Caco-2 (cell line): ENCODE results near the gene GLI1. TPM values are rescaled to one million over a fixed set of nuclear protein-coding genes. Genes with fewer than 3 reads are reported as not detected.

Source experiments
- BruUV-seq: library from RNA; stranded (reverse); fragments of 400-500 nt; replicated peaks from 2 replicates; lab custom pipeline; 2021; lab: Mats Ljungman, UMichigan
- CTCF ChIA-PET: fragments of 300-600 bp; sonication (Branson Sonifier 250); formaldehyde crosslinking; loops from one replicate; lab custom pipeline; 2022; ENCODE audit warnings: antibody characterized with exemption; lab: Charles Lee
- POLR2A ChIA-PET: fragments of 300-600 bp; sonication (Branson Sonifier 250); formaldehyde crosslinking; loops from one replicate; lab custom pipeline; 2022; ENCODE audit warnings: antibody characterized with exemption; lab: Charles Lee
- DNase-seq, 2 experiments: peaks; one replicate each; pipeline versions ENCODE4 v3.0.0 to v3.0.0-alpha.2; 2020 to 2022
- H3K27me3 ChIP-seq: replicated peaks from 2 replicates; pipeline ENCODE4 v1.6.0; 2011; ENCODE audit warnings: low read length; ENCODE audit not compliant: control insufficient read depth, insufficient read depth
- H3K36me3 ChIP-seq: 2 replicates; pipeline ENCODE4 v1.5.1; 2011; ENCODE audit warnings: low read length; ENCODE audit not compliant: control insufficient read depth, insufficient read depth
- H3K4me1 ChIP-seq: fragments of 250-450 bp; sonication (Bioruptor Pico); 2 replicates; pipeline ENCODE4 v1.5.1; 2020; ENCODE audit warnings: mild to moderate bottlenecking
- H3K4me3 ChIP-seq: 2 replicates; pipeline ENCODE4 v1.5.1; 2011; ENCODE audit warnings: low read depth, mild to moderate bottlenecking, control low read depth, low read length
- H3K9me3 ChIP-seq: fragments of 250-450 bp; sonication (Bioruptor Pico); 2 replicates; pipeline ENCODE4 v1.5.1; 2020; ENCODE audit warnings: mild to moderate bottlenecking, moderate library complexity
- H3K27ac Mint-ChIP-seq: one replicate; pipeline ENCODE4 v1.8.0; 2022; ENCODE audit warnings: mixed read lengths; ENCODE audit not compliant: unreplicated experiment
- H3K27me3 Mint-ChIP-seq: one replicate; pipeline ENCODE4 v1.8.0; 2022; ENCODE audit warnings: mixed read lengths; ENCODE audit not compliant: insufficient read depth, unreplicated experiment
- H3K36me3 Mint-ChIP-seq: one replicate; pipeline ENCODE4 v1.8.0; 2022; ENCODE audit warnings: mild to moderate bottlenecking, mixed read lengths; ENCODE audit not compliant: insufficient read depth, unreplicated experiment
- H3K4me1 Mint-ChIP-seq: one replicate; pipeline ENCODE4 v1.8.0; 2022; ENCODE audit warnings: low read depth, mixed read lengths; ENCODE audit not compliant: unreplicated experiment
- H3K4me3 Mint-ChIP-seq: one replicate; pipeline ENCODE4 v1.8.0; 2022; ENCODE audit warnings: mild to moderate bottlenecking, moderate library complexity, mixed read lengths; ENCODE audit not compliant: unreplicated experiment
- H3K9me3 Mint-ChIP-seq: one replicate; pipeline ENCODE4 v1.8.0; 2022; ENCODE audit warnings: mixed read lengths; ENCODE audit not compliant: unreplicated experiment
- CTCF ChIP-seq, 2 experiments: fragments of 200-600 bp in 1 of 2; IDR thresholded peaks; 1 replicate in 1 of 2; 2 replicates in 1 of 2; pipeline versions ENCODE4 v1.5.1 to v1.8.0; 2011 to 2022; ENCODE audit warnings: antibody characterized with exemption in 1 of 2, control low read depth in 1 of 2, inconsistent platforms in 1 of 2, low read depth in 1 of 2, low read length in 1 of 2, mild to moderate bottlenecking in 1 of 2, moderate library complexity in 1 of 2; ENCODE audit not compliant: insufficient read depth in 1 of 2, severe bottlenecking in 1 of 2, unreplicated experiment in 1 of 2
- intact Hi-C: fragments of 100-400 bp; cut with micrococcal nuclease; formaldehyde crosslinking; loops from one replicate; pipeline ENCODE4 v1.10.0; 2022; ENCODE audit not compliant: unreplicated experiment
- total RNA-seq: library from RNA; stranded (reverse); gene quantifications from 2 replicates; pipeline ENCODE4 v1.2.3, GENCODE V29; 2022

The GLI1 gene
- total RNA-seq, 1 experiment from 2014 or later: 0.48 TPM

GRCh38 chr12:57462912-57463253 lies 3.3 kb downstream of the GLI1 start:
- ChIA-PET CTCF (interaction anchor here (1.0 to 1.2 kb wide), 2 partner anchors 234 to 249 kb away, joined by 3 to 5 read pairs; no protein-coding TSS in a partner anchor), POLR2A (no interaction called here)
- H3K9me3 ChIP-seq: no peaks in the 10 kb centered on the region
- Mint-ChIP-seq H3K4me1 (peaks cover 14% of the 10 kb centered on the region), H3K9me3 (no peaks in the 10 kb centered on the region), H3K4me3 (peak overlapping the region; percentile 81), H3K36me3 (no peaks in the 10 kb centered on the region), H3K27me3 (peaks cover 21% of the 10 kb centered on the region), H3K27ac (peak overlapping the region; percentile 49)
- intact Hi-C loops: loop anchor here (1.0 kb wide), 1 partner anchor 250 kb away; no protein-coding TSS in a partner anchor
- no peaks in the 10 kb centered on the region for H3K27me3 ChIP-seq
- no peak for DNase-seq
- BruUV-seq: no TSS peak
- no peak for TF ChIP-seq CTCF (IDR thresholded peaks at IDR 0.05; ENCODE audit: insufficient read depth in 1 of 2, low read depth in 1 of 2, low read length in 1 of 2, severe bottlenecking in 1 of 2, unreplicated experiment in 1 of 2)
- no peak overlapping the region for H3K4me3 ChIP-seq
- H3K36me3 ChIP-seq: no peaks in the 10 kb centered on the region
- peaks cover 10% of the 10 kb centered on the region for H3K4me1 ChIP-seq

GRCh38 chr12:57464569-57464968 lies 5.0 kb downstream of the GLI1 start:
- no peak for TF ChIP-seq CTCF (IDR thresholded peaks at IDR 0.05; ENCODE audit: insufficient read depth in 1 of 2, low read depth in 1 of 2, low read length in 1 of 2, severe bottlenecking in 1 of 2, unreplicated experiment in 1 of 2)
- Histone ChIP-seq H3K4me1 (peaks cover 10% of the 10 kb centered on the region), H3K9me3 (no peaks in the 10 kb centered on the region), H3K36me3 (no peaks in the 10 kb centered on the region), H3K27me3 (no peaks in the 10 kb centered on the region; the same call in 1 of the 2 replicates), H3K4me3 (no peak overlapping the region)
- H3K9me3 Mint-ChIP-seq: no peaks in the 10 kb centered on the region
- no peak for DNase-seq
- H3K4me1 Mint-ChIP-seq: peaks cover 7% of the 10 kb centered on the region
- BruUV-seq: no TSS peak
- POLR2A ChIA-PET: interaction anchor here (0.6 kb wide), 1 partner anchor 65 kb away, joined by 7 read pairs; no protein-coding TSS in a partner anchor
- CTCF ChIA-PET: no interaction called here
- H3K36me3 Mint-ChIP-seq: no peaks in the 10 kb centered on the region
- no peak overlapping the region for H3K27ac Mint-ChIP-seq
- intact Hi-C loops: no loop called here
- no peak overlapping the region for H3K4me3 Mint-ChIP-seq
- H3K27me3 Mint-ChIP-seq: peaks cover 25% of the 10 kb centered on the region

- Mint-ChIP-seq H3K4me1 (peaks cover 5% of the 10 kb centered on the region), H3K9me3 (no peaks in the 10 kb centered on the region), H3K4me3 (no peak overlapping the region), H3K36me3 (no peaks in the 10 kb centered on the region), H3K27me3 (peaks cover 25% of the 10 kb centered on the region), H3K27ac (no peak overlapping the region)
- no peak for DNase-seq
- Histone ChIP-seq H3K4me1 (peaks cover 10% of the 10 kb centered on the region), H3K36me3 (no peaks in the 10 kb centered on the region), H3K27me3 (no peaks in the 10 kb centered on the region; the same call in 1 of the 2 replicates), H3K9me3 (no peaks in the 10 kb centered on the region), H3K4me3 (no peak overlapping the region)
- intact Hi-C loops: no loop called here
- ChIA-PET POLR2A (interaction anchor here (0.6 kb wide), 1 partner anchor 66 kb away, joined by 7 read pairs; no protein-coding TSS in a partner anchor), CTCF (no interaction called here)
- no peak for TF ChIP-seq CTCF (IDR thresholded peaks at IDR 0.05; ENCODE audit: insufficient read depth in 1 of 2, low read depth in 1 of 2, low read length in 1 of 2, severe bottlenecking in 1 of 2, unreplicated experiment in 1 of 2)
- BruUV-seq: no TSS peak
Observed at GRCh38 chr12:57465030-57465746, 5.6 kb downstream of the GLI1 start.
